GM18861 (cell line): ENCODE results near the gene MAGEA3.
"Not testable (repeated sequence)": the region's sequence is repeated elsewhere in the genome, so short reads cannot be mapped to it uniquely, and the experiment has no call there.

Experiments used
- ATAC-seq: cut with Tn5 transposase; IDR thresholded peaks from one replicate; pipeline ENCODE4 v1.9.1; 2021; ENCODE audit not compliant: unreplicated experiment

MAGEA3 gene

GRCh38 chrX:152697952-152698931 lies at the start of gene MAGEA3:
MAGEA3 (plus strand) TSS chrX:152698794; CDS start chrX:152700833, 2,039 bp downstream.
- not testable (repeated sequence) for ATAC-seq

GRCh38 chrX:152652060-152652459 lies 46.5 kb upstream of the MAGEA3 start:
- ATAC-seq: no peak

GRCh38 chrX:152652467-152652866 lies 46.1 kb upstream of the MAGEA3 start:
- no peak for ATAC-seq

- no peak for ATAC-seq
Observed at GRCh38 chrX:152656087-152656486, 42.5 kb upstream of the MAGEA3 start.

GRCh38 chrX:152656890-152657289 lies 41.7 kb upstream of the MAGEA3 start:
- no peak for ATAC-seq

GRCh38 chrX:152658302-152658701 lies 40.3 kb upstream of the MAGEA3 start:
- ATAC-seq: no peak

GRCh38 chrX:152663086-152663485 lies 35.5 kb upstream of the MAGEA3 start:
- ATAC-seq: no peak

GRCh38 chrX:152674135-152674534 lies 24.5 kb upstream of the MAGEA3 start:
- no peak for ATAC-seq

GRCh38 chrX:152674652-152675051 lies 23.9 kb upstream of the MAGEA3 start:
- not testable (repeated sequence) for ATAC-seq

GRCh38 chrX:152681012-152681411 lies 17.6 kb upstream of the MAGEA3 start:
- peak; percentile 92 for ATAC-seq

- ATAC-seq: not testable (repeated sequence)
Observed at GRCh38 chrX:152700390-152700789, 1.8 kb downstream of the MAGEA3 start.

GRCh38 chrX:152706500-152706899 lies 7.9 kb downstream of the MAGEA3 start:
- not testable (repeated sequence) for ATAC-seq

- not testable (repeated sequence) for ATAC-seq
Observed at GRCh38 chrX:152709173-152709572, 10.6 kb downstream of the MAGEA3 start, which contains the start of gene CSAG2. CSAG2 (minus strand) TSS chrX:152709273; CDS start chrX:152709112, 161 bp downstream.

- ATAC-seq: peak; percentile 54
Observed at GRCh38 chrX:152713195-152713594, 14.6 kb downstream of the MAGEA3 start.

GRCh38 chrX:152713815-152714787 lies 15.5 kb downstream of the MAGEA3 start, which contains the start of gene MAGEA2B:
MAGEA2B (plus strand) TSS chrX:152714628; CDS start chrX:152717107, 2,479 bp downstream.
- not testable (repeated sequence) for ATAC-seq

- ATAC-seq: no peak
Observed at GRCh38 chrX:152725409-152725808, 26.8 kb downstream of the MAGEA3 start.

- no peak for ATAC-seq
Observed at GRCh38 chrX:152733261-152733975, 34.8 kb downstream of the MAGEA3 start, which contains the start of the genes CSAG1 and MAGEA12. CSAG1 (minus strand) TSS chrX:152733721; CDS start chrX:152732460, 1,261 bp downstream. MAGEA12 (plus strand) TSS chrX:152733757; CDS start chrX:152736162, 2,405 bp downstream.

GRCh38 chrX:152734143-152734858 lies 35.7 kb downstream of the MAGEA3 start:
- not testable (repeated sequence) for ATAC-seq

- no peak for ATAC-seq
Observed at GRCh38 chrX:152735101-152735500, 36.5 kb downstream of the MAGEA3 start.
